Measurements from ENCODE around the gene TNF.

DNA sequence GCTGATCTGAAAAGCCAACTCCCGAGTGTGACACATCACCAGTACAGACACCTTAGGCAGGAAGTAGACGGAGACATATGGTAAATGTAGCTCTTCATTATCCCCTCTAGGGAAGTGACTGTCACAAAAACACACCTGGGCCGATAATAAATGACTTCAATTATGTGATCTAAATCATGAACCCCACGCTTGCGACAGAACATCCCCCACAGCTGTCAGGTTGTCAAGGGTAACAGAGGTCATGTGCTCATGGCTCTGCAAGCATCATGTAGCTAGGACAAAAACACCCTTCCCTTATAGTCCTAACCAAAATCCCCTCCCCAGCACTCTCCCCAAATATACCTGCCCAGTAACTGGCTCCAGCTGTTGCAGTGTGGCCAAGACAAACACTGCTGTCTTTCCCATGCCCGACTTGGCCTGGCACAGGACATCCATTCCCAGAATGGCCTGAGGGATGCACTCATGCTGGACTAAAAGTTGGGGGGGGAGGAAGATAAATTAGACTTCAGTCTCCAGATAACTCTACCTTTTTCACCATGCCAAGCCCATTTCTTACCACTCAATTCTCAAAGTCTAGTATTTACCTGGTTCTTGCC lies 36.5 kb upstream of the TNF start:
- TF ChIP-seq, protein P1, sequence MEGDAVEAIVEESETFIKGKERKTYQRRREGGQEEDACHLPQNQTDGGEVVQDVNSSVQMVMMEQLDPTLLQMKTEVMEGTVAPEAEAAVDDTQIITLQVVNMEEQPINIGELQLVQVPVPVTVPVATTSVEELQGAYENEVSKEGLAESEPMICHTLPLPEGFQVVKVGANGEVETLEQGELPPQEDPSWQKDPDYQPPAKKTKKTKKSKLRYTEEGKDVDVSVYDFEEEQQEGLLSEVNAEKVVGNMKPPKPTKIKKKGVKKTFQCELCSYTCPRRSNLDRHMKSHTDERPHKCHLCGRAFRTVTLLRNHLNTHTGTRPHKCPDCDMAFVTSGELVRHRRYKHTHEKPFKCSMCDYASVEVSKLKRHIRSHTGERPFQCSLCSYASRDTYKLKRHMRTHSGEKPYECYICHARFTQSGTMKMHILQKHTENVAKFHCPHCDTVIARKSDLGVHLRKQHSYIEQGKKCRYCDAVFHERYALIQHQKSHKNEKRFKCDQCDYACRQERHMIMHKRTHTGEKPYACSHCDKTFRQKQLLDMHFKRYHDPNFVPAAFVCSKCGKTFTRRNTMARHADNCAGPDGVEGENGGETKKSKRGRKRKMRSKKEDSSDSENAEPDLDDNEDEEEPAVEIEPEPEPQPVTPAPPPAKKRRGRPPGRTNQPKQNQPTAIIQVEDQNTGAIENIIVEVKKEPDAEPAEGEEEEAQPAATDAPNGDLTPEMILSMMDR (IDR thresholded peaks at IDR 0.05; ENCODE audit: insufficient read depth, low read depth, low read length), result no peak
- no peak for TF ChIP-seq EZH2 (IDR thresholded peaks at IDR 0.05; ENCODE audit: insufficient read depth, low read length)

Measured in astrocyte (in vitro differentiated cells and primary cell).